CD14-positive monocyte (primary cell): Measurements from ENCODE around the gene SLC25A13. TPM values are rescaled to one million over a fixed set of nuclear protein-coding genes. Genes with fewer than 3 reads are reported as not detected.
"Not testable (repeated sequence)": the region's sequence is repeated elsewhere in the genome, so short reads cannot be mapped to it uniquely, and the experiment has no call there.

ENCODE experiments used
- DNase-seq, 3 donors: peaks; one replicate each; pipeline ENCODE4 v3.0.0-alpha.2; 2011 to 2022
- H2AFZ ChIP-seq: 2 replicates; pipeline ENCODE4 v1.6.0; 2012; ENCODE audit warnings: mild to moderate bottlenecking, low read depth, low read length, inconsistent platforms; ENCODE audit not compliant: insufficient read depth, poor library complexity, severe bottlenecking
- H3K27ac ChIP-seq, 2 donors: 1 replicate in 1 of 2; 2 replicates in 1 of 2; pipeline ENCODE4 v1.5.1; 2012 to 2013; ENCODE audit warnings: low read length in 2 of 2, control low read depth in 1 of 2, inconsistent platforms in 1 of 2, low read depth in 1 of 2, mild to moderate bottlenecking in 1 of 2
- H3K27me3 ChIP-seq, 2 donors: one replicate each; pipeline versions ENCODE4 v1.6.0 to v1.6.1; 2011 to 2013; ENCODE audit warnings: low read length in 2 of 2; ENCODE audit not compliant: control insufficient read depth in 2 of 2, insufficient read depth in 2 of 2
- H3K36me3 ChIP-seq, 2 donors: replicated peaks in 1 of 2; 1 replicate in 1 of 2; 2 replicates in 1 of 2; pipeline versions ENCODE4 v1.5.1 to v1.6.1; 2012 to 2013; ENCODE audit warnings: low read length in 2 of 2, control low read depth in 1 of 2, inconsistent platforms in 1 of 2, mild to moderate bottlenecking in 1 of 2; ENCODE audit not compliant: insufficient read depth in 2 of 2, control insufficient read depth in 1 of 2
- H3K4me1 ChIP-seq, 2 donors: 1 replicate in 1 of 2; 2 replicates in 1 of 2; pipeline versions ENCODE4 v1.5.1 to v1.6.1; 2012 to 2013; ENCODE audit warnings: low read length in 2 of 2, control low read depth in 1 of 2, inconsistent platforms in 1 of 2, mild to moderate bottlenecking in 1 of 2, moderate library complexity in 1 of 2; ENCODE audit not compliant: insufficient read depth in 2 of 2, control insufficient read depth in 1 of 2
- H3K4me2 ChIP-seq: replicated peaks from 2 replicates; pipeline ENCODE3; 2012; ENCODE audit warnings: low read length, moderate library complexity, mild to moderate bottlenecking; ENCODE audit not compliant: poor library complexity, severe bottlenecking; ENCODE audit errors: extremely low read depth
- H3K4me3 ChIP-seq, 3 experiments: fragments of 200-600 bp in 1 of 3; sonication (generic) in 1 of 3; replicated peaks in 1 of 3; 1 replicate in 2 of 3; 2 replicates in 1 of 3; pipeline ENCODE4 v1.5.1; 2011 to 2013; ENCODE audit warnings: low read length in 3 of 3, mild to moderate bottlenecking in 3 of 3, control low read depth in 2 of 3, low read depth in 2 of 3, inconsistent platforms in 1 of 3, moderate library complexity in 1 of 3
- H3K79me2 ChIP-seq: 2 replicates; pipeline ENCODE4 v1.6.0; 2012; ENCODE audit warnings: mild to moderate bottlenecking, control low read depth, inconsistent platforms, low read length, moderate library complexity; ENCODE audit not compliant: insufficient read depth
- H3K9ac ChIP-seq: 2 replicates; pipeline ENCODE4 v1.6.0; 2017; ENCODE audit warnings: low read length, mild to moderate bottlenecking; ENCODE audit not compliant: insufficient read depth, poor library complexity, severe bottlenecking
- H3K9me3 ChIP-seq, 2 donors: replicated peaks in 1 of 2; 1 replicate in 1 of 2; 2 replicates in 1 of 2; pipeline versions ENCODE4 v1.5.1 to v1.6.1; 2012 to 2013; ENCODE audit warnings: low read length in 2 of 2, control low read depth in 1 of 2; ENCODE audit not compliant: control insufficient read depth in 1 of 2, insufficient read depth in 1 of 2
- H4K20me1 ChIP-seq: 2 replicates; pipeline ENCODE4 v1.6.0; 2012; ENCODE audit warnings: mild to moderate bottlenecking, low read length, control low read depth, moderate library complexity; ENCODE audit not compliant: insufficient read depth
- H3K27ac Mint-ChIP-seq, 7 donors: one replicate each; pipeline ENCODE4 v1.8.0; 2020; ENCODE audit warnings: mild to moderate bottlenecking in 7 of 7, mixed read lengths in 7 of 7, moderate library complexity in 6 of 7, inconsistent platforms in 2 of 7
- H3K27me3 Mint-ChIP-seq, 3 donors: one replicate each; pipeline ENCODE4 v1.8.0; 2021 to 2022; ENCODE audit warnings: low read depth in 3 of 3, mild to moderate bottlenecking in 3 of 3, mixed read lengths in 3 of 3, moderate library complexity in 3 of 3, inconsistent platforms in 1 of 3
- H3K36me3 Mint-ChIP-seq, 2 donors: one replicate each; pipeline ENCODE4 v1.8.0; 2020; ENCODE audit warnings: mixed read lengths in 2 of 2, inconsistent platforms in 1 of 2, mild to moderate bottlenecking in 1 of 2
- H3K4me1 Mint-ChIP-seq: one replicate; pipeline ENCODE4 v1.8.0; 2020; ENCODE audit warnings: mild to moderate bottlenecking, mixed read lengths
- H3K4me3 Mint-ChIP-seq, 2 donors: one replicate each; pipeline ENCODE4 v1.8.0; 2020; ENCODE audit warnings: mild to moderate bottlenecking in 2 of 2, mixed read lengths in 2 of 2, moderate library complexity in 1 of 2
- H3K9me3 Mint-ChIP-seq, 7 donors: one replicate each; pipeline ENCODE4 v1.8.0; 2020 to 2022; ENCODE audit warnings: mixed read lengths in 7 of 7, mild to moderate bottlenecking in 6 of 7, moderate library complexity in 6 of 7, inconsistent platforms in 2 of 7
- CTCF ChIP-seq: fragments of 200-600 bp; IDR thresholded peaks from one replicate; pipeline ENCODE4 v1.8.0; 2022; ENCODE audit warnings: antibody characterized with exemption, mild to moderate bottlenecking
- WGBS: methylation state at CpG from one replicate; pipeline ENCODE4 v1.1.5; 2013; ENCODE audit warnings: missing lambda C conversion rate; ENCODE audit not compliant: insufficient coverage; 5-methylcytosine and 5-hydroxymethylcytosine counted together
- intact Hi-C, 2 donors: fragments of 100-400 bp; cut with micrococcal nuclease; formaldehyde crosslinking; loops; one replicate each; pipeline versions ENCODE4 v1.15.0 to v1.15.1; 2023
- polyA minus RNA-seq: library from RNA; depleted of rRNA, polyadenylated mRNA; stranded (reverse); fragments of >200 nt; gene quantifications from 2 replicates; pipeline ENCODE4 v1.2.3, GENCODE V29; 2012
- polyA plus RNA-seq, 3 donors: library from polyadenylated mRNA; depleted of rRNA in 1 of 3; unstranded in 2 of 3; stranded (reverse) in 1 of 3; fragments of 300-500 nt in 2 of 3; fragments of >200 nt in 1 of 3; fragmentation: Illumina TruSeq in 2 of 3; gene quantifications; 1 replicate in 2 of 3; 2 replicates in 1 of 3; pipeline ENCODE4 v1.2.3, GENCODE V29; 2012 to 2021
- total RNA-seq, 12 experiments: library from RNA in 1 of 12; stranded (reverse) in 1 of 12; fragments of 120-200 nt in 1 of 12; gene quantifications; one replicate each; pipeline ENCODE4 v1.2.4 and lab custom pipeline; 2013 to 2026; ENCODE audit warnings: mixed read lengths in 6 of 12, inconsistent platforms in 1 of 12

The SLC25A13 gene
- 26.5 TPM for total RNA-seq (2013)
- polyA plus RNA-seq = 10 to 100 TPM; 12.7 to 15.7 (median 14.4) TPM
- polyA minus RNA-seq = 9.9 and 10.8 TPM in 2 replicates
- total RNA-seq (lab: John Stamatoyannopoulos, UW) = 28.8 to 79.7 (median 44.3) reads per million in 11 experiments

DNA sequence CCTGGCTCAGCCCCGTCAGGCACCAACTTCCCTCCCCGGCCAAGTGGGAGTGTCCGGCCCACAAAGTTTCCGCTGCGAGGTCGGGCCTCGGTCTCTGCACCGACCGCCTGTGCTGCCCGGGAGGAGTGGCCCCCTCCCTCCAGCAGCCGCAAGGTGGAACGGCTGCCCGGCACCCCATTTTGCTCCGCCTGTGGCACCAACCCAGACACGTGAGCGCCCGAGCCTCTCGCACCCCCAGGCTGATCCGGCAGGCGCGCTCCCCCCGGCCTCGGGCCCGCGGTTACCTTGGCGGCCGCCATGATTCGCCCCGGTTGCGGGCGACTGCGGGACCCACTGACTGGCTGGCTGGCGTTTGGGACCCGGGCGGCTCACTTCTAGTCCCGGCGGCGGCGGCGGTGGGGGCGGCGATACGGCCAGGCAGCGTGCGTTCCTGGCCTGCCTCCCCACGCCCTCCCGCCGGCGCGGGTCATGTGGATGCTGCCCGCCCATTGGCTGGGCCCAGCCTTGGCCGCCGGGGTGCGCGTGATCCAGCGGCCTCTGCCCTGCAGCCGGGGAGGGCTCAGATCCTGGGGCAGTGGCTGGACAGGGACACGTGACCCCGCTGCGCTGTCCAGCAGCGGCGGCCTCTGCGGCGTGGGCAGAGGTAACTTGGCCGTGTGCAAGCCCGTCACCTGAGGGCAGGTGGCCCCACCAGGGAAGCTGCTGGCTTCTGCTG lies at the start of gene SLC25A13:
SLC25A13 (minus strand) TSS at position 441 of the 715 bp plus-strand sequence; CDS start at position 299, 142 bp downstream.
- no peaks in the 10 kb centered on the region for H3K27me3 ChIP-seq
- peak within 1 kb of the TSS; percentile 74 for H3K4me2 ChIP-seq
- peak within 1 kb of the TSS; percentile 96 to 99 for H3K27ac ChIP-seq
- H3K79me2 ChIP-seq = peaks cover 43% of the 10 kb centered on the region
- H3K9me3 ChIP-seq = no peaks in the 10 kb centered on the region
- H3K4me1 ChIP-seq = peaks cover 28 to 30% of the 10 kb centered on the region in 2 donors
- under 1% methylated on average over 66 of the region's 66 CpGs for WGBS
- H3K9me3 Mint-ChIP-seq = peaks cover 0 to under 1% (median 0%) of the 10 kb centered on the region in 7 donors
- no peak for TF ChIP-seq CTCF
- peaks cover 36% of the 10 kb centered on the region for H3K4me1 Mint-ChIP-seq
- peak; percentile 88 to 93 (median 88) for DNase-seq
- H3K27ac Mint-ChIP-seq = peak within 1 kb of the TSS; percentile 96 to 100 (median 99)
- peak within 1 kb of the TSS; percentile 89 to 93 for H3K4me3 Mint-ChIP-seq
- H3K4me3 ChIP-seq = peak within 1 kb of the TSS; percentile 74 to 84 (median 81)
- H3K36me3 ChIP-seq = no peaks in the 10 kb centered on the region
- intact Hi-C loops = no loop called here
- peak within 1 kb of the TSS; percentile 95 for H3K9ac ChIP-seq
- peak within 1 kb of the TSS; percentile 87 for H2AFZ ChIP-seq
- peaks cover 0 to 2% (median 0%) of the 10 kb centered on the region in 3 donors for H3K27me3 Mint-ChIP-seq
- H3K36me3 Mint-ChIP-seq = peaks cover 2 to 3% of the 10 kb centered on the region in 2 donors
- H4K20me1 ChIP-seq = peaks cover 24% of the 10 kb centered on the region

DNA sequence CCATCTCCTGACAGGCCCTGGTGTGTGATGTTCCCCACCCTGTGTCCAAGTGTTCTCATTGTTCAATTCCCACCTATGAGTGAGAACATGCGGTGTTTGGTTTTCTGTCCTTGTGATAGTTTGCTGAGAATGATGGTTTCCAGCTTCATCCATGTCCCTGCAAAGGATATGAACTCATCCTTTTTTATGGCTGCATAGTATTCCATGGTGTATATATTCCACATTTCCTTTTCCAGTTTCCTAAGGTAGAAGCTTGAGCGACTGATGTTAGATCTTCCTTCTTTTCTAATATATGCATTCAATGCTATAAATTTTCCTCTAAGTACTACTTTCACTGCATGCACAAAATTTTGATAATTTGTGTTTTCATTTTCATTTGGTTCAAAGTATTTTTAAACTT lies 44.0 kb upstream of the SLC25A13 start:
- H3K4me3 Mint-ChIP-seq, intact Hi-C loops, H3K4me1 Mint-ChIP-seq, H4K20me1 ChIP-seq, H3K4me2 ChIP-seq, H3K36me3 Mint-ChIP-seq, H3K27ac ChIP-seq, H3K36me3 ChIP-seq, H3K27me3 Mint-ChIP-seq, H3K9ac ChIP-seq, DNase-seq, H3K4me1 ChIP-seq, H2AFZ ChIP-seq, H3K27me3 ChIP-seq, H3K79me2 ChIP-seq, H3K27ac Mint-ChIP-seq, H3K9me3 ChIP-seq, H3K4me3 ChIP-seq: not testable (repeated sequence)
- WGBS = no CpG with 5 or more reads among the region's 2 CpGs
- H3K9me3 Mint-ChIP-seq = peaks cover 7 to 11% (median 8%) of the 10 kb centered on the region in 7 donors
